Glutamatergic neuron (in vitro differentiated cells): ENCODE results near the gene GSTP1. TPM values are rescaled to one million over a fixed set of nuclear protein-coding genes. Genes with fewer than 3 reads are reported as not detected.
A peak's percentile ranks its signal among the peaks of the same experiment; 100 is the strongest.

ENCODE experiments used
- DNase-seq: peaks from one replicate; pipeline ENCODE4 v3.0.0; 2022
- H3K27ac Mint-ChIP-seq: one replicate; pipeline ENCODE4 v1.8.0; 2020; ENCODE audit warnings: mild to moderate bottlenecking, mixed read lengths, inconsistent platforms; ENCODE audit not compliant: unreplicated experiment
- H3K27me3 Mint-ChIP-seq: one replicate; pipeline ENCODE4 v1.8.0; 2020; ENCODE audit warnings: mild to moderate bottlenecking, moderate library complexity, mixed read lengths, inconsistent platforms; ENCODE audit not compliant: unreplicated experiment
- H3K36me3 Mint-ChIP-seq: one replicate; pipeline ENCODE4 v1.8.0; 2020; ENCODE audit warnings: mild to moderate bottlenecking, mixed read lengths, inconsistent platforms; ENCODE audit not compliant: unreplicated experiment
- H3K4me1 Mint-ChIP-seq: one replicate; pipeline ENCODE4 v1.8.0; 2020; ENCODE audit warnings: mild to moderate bottlenecking, low read depth, mixed read lengths, inconsistent platforms; ENCODE audit not compliant: unreplicated experiment
- H3K4me3 Mint-ChIP-seq: one replicate; pipeline ENCODE4 v1.8.0; 2020; ENCODE audit warnings: mild to moderate bottlenecking, mixed read lengths, inconsistent platforms; ENCODE audit not compliant: unreplicated experiment
- H3K9me3 Mint-ChIP-seq: one replicate; pipeline ENCODE4 v1.8.0; 2020; ENCODE audit warnings: mild to moderate bottlenecking, moderate library complexity, mixed read lengths, inconsistent platforms; ENCODE audit not compliant: unreplicated experiment
- total RNA-seq: library from RNA; stranded (reverse); fragmentation: NEBNext Ultra II Directional; extraction: Animal tissue kit (Norgen Biotek cat#: 25700); gene quantifications from one replicate; pipeline ENCODE4 v1.2.1, GENCODE V29; 2021; ENCODE audit not compliant: unreplicated experiment
- TF ChIP-seq, protein P1 (sequence below): fragments of 200-600 bp; sonication (generic); IDR thresholded peaks from one replicate; pipeline ENCODE4 v1.5.0; 2021; ENCODE audit not compliant: partially characterized antibody, unreplicated experiment

The GSTP1 gene
- total RNA-seq, 1 donor from 2014 or later: 712 TPM

DNA sequence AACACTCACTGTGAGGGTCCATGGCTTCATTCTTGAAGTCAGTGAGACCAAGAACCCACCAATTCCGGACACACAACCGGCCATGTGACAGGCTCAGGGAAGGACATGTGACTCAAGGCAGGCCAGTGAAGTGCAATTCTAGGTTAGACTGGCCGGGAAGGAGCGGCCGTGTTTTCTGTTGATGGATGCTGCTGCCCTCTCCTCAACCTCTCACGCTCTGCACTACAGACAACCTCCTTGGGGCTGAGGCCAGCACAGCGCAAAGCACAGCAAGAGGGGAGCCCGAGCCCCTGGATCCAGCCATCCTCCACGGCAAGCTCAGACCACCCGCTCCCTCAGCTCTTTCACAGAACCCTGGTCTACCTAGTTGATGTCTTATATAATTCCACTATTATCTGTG, 43.4 kb downstream of the GSTP1 start:
- peaks cover 3% of the 10 kb centered on the region for H3K27me3 Mint-ChIP-seq
- no peaks in the 10 kb centered on the region for H3K36me3 Mint-ChIP-seq
- H3K4me3 Mint-ChIP-seq: no peak overlapping the region
- H3K9me3 Mint-ChIP-seq: peaks cover 2% of the 10 kb centered on the region
- TF ChIP-seq, protein P1, sequence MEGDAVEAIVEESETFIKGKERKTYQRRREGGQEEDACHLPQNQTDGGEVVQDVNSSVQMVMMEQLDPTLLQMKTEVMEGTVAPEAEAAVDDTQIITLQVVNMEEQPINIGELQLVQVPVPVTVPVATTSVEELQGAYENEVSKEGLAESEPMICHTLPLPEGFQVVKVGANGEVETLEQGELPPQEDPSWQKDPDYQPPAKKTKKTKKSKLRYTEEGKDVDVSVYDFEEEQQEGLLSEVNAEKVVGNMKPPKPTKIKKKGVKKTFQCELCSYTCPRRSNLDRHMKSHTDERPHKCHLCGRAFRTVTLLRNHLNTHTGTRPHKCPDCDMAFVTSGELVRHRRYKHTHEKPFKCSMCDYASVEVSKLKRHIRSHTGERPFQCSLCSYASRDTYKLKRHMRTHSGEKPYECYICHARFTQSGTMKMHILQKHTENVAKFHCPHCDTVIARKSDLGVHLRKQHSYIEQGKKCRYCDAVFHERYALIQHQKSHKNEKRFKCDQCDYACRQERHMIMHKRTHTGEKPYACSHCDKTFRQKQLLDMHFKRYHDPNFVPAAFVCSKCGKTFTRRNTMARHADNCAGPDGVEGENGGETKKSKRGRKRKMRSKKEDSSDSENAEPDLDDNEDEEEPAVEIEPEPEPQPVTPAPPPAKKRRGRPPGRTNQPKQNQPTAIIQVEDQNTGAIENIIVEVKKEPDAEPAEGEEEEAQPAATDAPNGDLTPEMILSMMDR: no peak
- H3K27ac Mint-ChIP-seq: no peak overlapping the region
- no peak for DNase-seq
- H3K4me1 Mint-ChIP-seq: peaks cover 2% of the 10 kb centered on the region

DNA sequence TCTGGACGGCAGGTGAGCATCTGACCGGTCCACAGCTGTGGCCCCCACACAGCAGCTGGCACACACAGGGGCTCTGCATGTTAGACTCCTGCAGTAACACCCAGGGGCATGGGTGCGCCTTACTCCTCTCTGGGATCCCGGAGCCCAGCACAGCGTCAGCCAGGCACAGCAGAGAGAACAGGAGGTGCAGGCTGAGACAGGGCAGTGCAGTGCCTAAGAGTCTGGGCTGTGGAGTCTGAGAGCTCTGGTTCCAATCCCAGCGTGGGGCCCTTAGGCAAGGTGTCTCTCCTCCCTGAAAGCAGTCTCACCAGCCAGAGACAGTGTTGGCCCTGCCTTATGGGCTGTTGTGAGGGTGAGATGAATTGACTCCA, 43.8 kb downstream of the GSTP1 start:
- TF ChIP-seq, protein P1: no peak
- Mint-ChIP-seq H3K36me3 (no peaks in the 10 kb centered on the region), H3K9me3 (peaks cover 2% of the 10 kb centered on the region), H3K4me3 (no peak overlapping the region), H3K27me3 (peaks cover 3% of the 10 kb centered on the region), H3K4me1 (peaks cover 2% of the 10 kb centered on the region), H3K27ac (no peak overlapping the region)
- DNase-seq: no peak

DNA sequence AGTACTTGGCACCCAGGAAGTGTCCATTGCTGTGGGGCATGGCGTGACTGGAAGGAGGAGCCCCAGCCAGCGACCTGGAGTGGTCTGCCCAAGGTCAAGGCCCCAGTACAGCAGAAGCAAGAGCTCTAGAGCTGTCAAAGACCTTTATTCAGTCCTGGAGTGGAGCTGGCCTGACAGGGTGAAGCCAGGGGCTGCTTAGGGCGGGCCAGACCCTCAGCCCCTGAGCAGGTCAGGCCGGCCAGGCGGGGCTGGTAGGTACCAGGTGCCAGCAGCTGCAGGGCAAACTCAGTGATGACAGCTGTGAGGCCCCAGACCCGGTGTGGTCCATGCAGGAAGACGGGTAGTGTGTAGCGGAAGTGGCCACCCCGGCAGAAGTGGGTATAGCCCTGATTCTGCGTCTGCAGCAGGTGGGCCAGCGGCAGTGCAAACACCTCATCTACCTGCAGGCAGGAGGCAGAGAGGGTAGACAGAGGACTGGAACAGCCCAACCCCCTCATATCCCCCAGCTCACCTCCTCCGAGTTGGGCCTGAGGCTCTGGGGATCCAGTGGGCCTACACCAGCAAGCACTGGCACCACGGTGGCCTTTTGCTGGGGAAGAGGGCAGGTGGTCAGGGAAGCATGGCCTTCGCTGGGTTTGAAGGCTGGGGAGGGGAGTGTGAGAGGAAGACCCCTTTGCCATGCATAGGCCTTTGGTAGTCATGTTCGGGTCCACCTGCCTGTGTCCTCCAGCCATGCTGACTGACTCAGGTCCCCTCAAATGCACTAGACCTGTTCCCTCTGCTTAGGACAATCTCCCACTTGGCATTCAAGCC, 44.4 kb downstream of the GSTP1 start:
- DNase-seq: no peak
- TF ChIP-seq, protein P1: no peak
- no peak overlapping the region for H3K27ac Mint-ChIP-seq
- no peak overlapping the region for H3K4me3 Mint-ChIP-seq
- H3K4me1 Mint-ChIP-seq: peaks cover 2% of the 10 kb centered on the region
- no peaks in the 10 kb centered on the region for H3K36me3 Mint-ChIP-seq
- H3K27me3 Mint-ChIP-seq: peaks cover 3% of the 10 kb centered on the region
- H3K9me3 Mint-ChIP-seq: peaks cover 2% of the 10 kb centered on the region

DNA sequence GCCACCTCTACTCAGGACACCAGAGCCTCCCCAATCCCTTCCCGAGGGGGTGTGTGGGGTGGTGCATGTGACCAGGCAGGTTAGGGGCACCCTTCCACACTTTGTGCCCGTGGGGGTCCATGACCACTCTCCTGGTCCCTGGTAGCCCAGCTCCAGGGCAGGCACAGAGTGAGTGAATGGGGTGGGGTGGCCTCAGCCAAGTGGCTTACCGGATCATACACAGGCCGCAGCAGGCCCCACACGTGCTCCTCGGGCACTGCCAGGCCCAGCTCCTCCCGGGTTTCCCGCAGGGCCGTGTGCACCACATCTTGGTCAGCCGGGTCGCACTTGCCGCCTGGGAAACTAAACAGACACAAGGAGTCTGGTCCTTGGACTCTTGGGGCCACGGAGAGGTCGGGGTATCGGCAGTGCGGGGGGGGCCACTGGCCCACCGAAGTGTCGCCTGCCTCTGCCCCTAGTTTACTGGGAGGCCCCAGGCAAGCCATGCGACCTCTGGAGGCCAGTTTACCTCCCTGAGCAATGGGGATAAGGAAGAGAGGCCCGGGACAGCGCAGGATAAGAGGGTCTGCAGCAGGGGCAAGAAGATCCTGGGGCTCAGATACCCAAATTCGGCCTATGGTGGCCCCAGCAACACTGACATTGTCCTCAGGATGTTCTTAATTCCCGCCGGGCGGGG, 45.2 kb downstream of the GSTP1 start:
- H3K36me3 Mint-ChIP-seq: no peaks in the 10 kb centered on the region
- TF ChIP-seq, protein P1: no peak
- peaks cover 2% of the 10 kb centered on the region for H3K4me1 Mint-ChIP-seq
- peaks cover 3% of the 10 kb centered on the region for H3K27me3 Mint-ChIP-seq
- H3K4me3 Mint-ChIP-seq: peak overlapping the region; percentile 69
- DNase-seq: no peak
- peaks cover 2% of the 10 kb centered on the region for H3K9me3 Mint-ChIP-seq
- H3K27ac Mint-ChIP-seq: no peak overlapping the region
